ENCODE measurements around the gene HOXB4.

Gene HOXB4

GRCh38 chr17:48613862-48614694 is 35.9 kb upstream of the HOXB4 start:
- Histone ChIP-seq H4K20me1 (ENCODE audit: insufficient read depth) (no peaks in the 10 kb centered on the region), H3K27ac (no peak overlapping the region), H3K27me3 (ENCODE audit: insufficient read depth, low read depth) (peaks cover 53% of the 10 kb centered on the region), H3K4me2 (peak overlapping the region; percentile 13; the same call in 1 of the 2 replicates), H2AFZ (ENCODE audit: low read depth) (no peak overlapping the region), H3K36me3 (ENCODE audit: insufficient read depth) (no peaks in the 10 kb centered on the region), H3K79me2 (ENCODE audit: insufficient read depth, low read depth) (no peaks in the 10 kb centered on the region), H3K4me3 (IDR thresholded peaks at IDR 0.05; ENCODE audit: insufficient read depth, low read depth, low read length) (no peak overlapping the region), H3K9ac (no peak overlapping the region), H3K4me1 (ENCODE audit: low read depth, poor library complexity, severe bottlenecking) (peaks cover 21% of the 10 kb centered on the region)
- TF ChIP-seq, protein P1, sequence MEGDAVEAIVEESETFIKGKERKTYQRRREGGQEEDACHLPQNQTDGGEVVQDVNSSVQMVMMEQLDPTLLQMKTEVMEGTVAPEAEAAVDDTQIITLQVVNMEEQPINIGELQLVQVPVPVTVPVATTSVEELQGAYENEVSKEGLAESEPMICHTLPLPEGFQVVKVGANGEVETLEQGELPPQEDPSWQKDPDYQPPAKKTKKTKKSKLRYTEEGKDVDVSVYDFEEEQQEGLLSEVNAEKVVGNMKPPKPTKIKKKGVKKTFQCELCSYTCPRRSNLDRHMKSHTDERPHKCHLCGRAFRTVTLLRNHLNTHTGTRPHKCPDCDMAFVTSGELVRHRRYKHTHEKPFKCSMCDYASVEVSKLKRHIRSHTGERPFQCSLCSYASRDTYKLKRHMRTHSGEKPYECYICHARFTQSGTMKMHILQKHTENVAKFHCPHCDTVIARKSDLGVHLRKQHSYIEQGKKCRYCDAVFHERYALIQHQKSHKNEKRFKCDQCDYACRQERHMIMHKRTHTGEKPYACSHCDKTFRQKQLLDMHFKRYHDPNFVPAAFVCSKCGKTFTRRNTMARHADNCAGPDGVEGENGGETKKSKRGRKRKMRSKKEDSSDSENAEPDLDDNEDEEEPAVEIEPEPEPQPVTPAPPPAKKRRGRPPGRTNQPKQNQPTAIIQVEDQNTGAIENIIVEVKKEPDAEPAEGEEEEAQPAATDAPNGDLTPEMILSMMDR (conservative IDR thresholded peaks at IDR 0.05; ENCODE audit: low read depth, low read length): no peak

GRCh38 chr17:48612854-48613691 is 34.9 kb upstream of the HOXB4 start:
- Histone ChIP-seq H3K27me3 (ENCODE audit: insufficient read depth, low read depth) (peaks cover 46% of the 10 kb centered on the region), H3K4me3 (IDR thresholded peaks at IDR 0.05; ENCODE audit: insufficient read depth, low read depth, low read length) (no peak overlapping the region), H2AFZ (ENCODE audit: low read depth) (peak overlapping the region; percentile 67), H3K4me2 (peak overlapping the region; percentile 92), H3K27ac (no peak overlapping the region; the same call in 1 of the 2 replicates), H3K4me1 (ENCODE audit: low read depth, poor library complexity, severe bottlenecking) (peaks cover 20% of the 10 kb centered on the region), H4K20me1 (ENCODE audit: insufficient read depth) (no peaks in the 10 kb centered on the region), H3K79me2 (ENCODE audit: insufficient read depth, low read depth) (no peaks in the 10 kb centered on the region), H3K9ac (no peak overlapping the region), H3K36me3 (ENCODE audit: insufficient read depth) (no peaks in the 10 kb centered on the region)
- TF ChIP-seq, protein P1 (conservative IDR thresholded peaks at IDR 0.05; ENCODE audit: low read depth, low read length): no peak

GRCh38 chr17:48612456-48612853 is 34.3 kb upstream of the HOXB4 start:
- Histone ChIP-seq H3K79me2 (ENCODE audit: insufficient read depth, low read depth) (no peaks in the 10 kb centered on the region), H3K4me3 (IDR thresholded peaks at IDR 0.05; ENCODE audit: insufficient read depth, low read depth, low read length) (no peak overlapping the region), H3K9ac (no peak overlapping the region), H3K27me3 (ENCODE audit: insufficient read depth, low read depth) (peaks cover 40% of the 10 kb centered on the region), H3K27ac (peak overlapping the region; percentile 38; the same call in 1 of the 2 replicates), H3K36me3 (ENCODE audit: insufficient read depth) (no peaks in the 10 kb centered on the region), H2AFZ (ENCODE audit: low read depth) (peak overlapping the region; percentile 67), H4K20me1 (ENCODE audit: insufficient read depth) (no peaks in the 10 kb centered on the region), H3K4me2 (peak overlapping the region; percentile 92), H3K4me1 (ENCODE audit: low read depth, poor library complexity, severe bottlenecking) (peaks cover 17% of the 10 kb centered on the region)
- TF ChIP-seq, protein P1 (conservative IDR thresholded peaks at IDR 0.05; ENCODE audit: low read depth, low read length): no peak

DNA sequence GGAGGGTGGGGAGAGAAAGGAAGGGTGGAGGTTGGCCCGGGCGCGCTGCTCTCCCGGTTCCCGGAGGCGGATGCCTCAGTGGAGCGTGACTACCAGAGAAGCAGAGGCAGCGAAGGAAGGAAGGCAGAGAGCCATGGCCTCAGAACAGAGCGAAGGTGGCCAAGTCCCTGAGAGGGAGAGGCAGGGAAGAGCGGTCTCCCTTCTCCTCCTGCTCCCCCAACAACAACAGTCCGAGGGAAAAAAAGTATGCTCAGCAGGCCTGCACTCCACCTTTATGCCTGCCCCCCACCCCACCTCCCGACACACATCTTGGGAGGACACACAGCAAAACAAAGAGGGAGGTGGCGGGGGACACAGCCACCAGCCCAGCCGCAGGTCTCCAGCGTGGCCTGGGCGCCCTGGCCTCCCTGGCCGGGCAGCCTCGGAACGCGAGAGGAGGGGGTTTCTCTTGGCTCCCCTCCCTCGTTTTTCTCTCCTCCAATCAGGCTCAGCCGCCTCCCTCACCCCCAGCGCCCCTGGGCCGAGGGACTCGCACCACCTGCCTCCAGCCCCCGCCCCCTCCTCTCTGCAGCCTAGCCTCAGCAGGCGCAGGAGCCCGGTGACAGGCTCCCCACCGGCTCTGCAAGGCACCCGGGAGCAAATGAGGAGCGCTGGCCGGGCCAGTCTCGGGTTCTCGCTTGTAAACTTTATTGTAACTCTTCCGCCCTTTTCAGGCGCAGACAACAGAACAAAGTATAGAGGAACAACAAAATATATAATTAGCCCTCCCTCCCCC is 33.7 kb upstream of the HOXB4 start:
- no peak overlapping the region for H3K4me3 ChIP-seq (IDR thresholded peaks at IDR 0.05; ENCODE audit: insufficient read depth, low read depth, low read length)
- TF ChIP-seq, protein P1 (conservative IDR thresholded peaks at IDR 0.05; ENCODE audit: low read depth, low read length): no peak
- H3K9ac ChIP-seq: peak overlapping the region; percentile 30; the same call in 1 of the 2 replicates
- H3K4me2 ChIP-seq: peak overlapping the region; percentile 92; the same call in 1 of the 2 replicates
- no peaks in the 10 kb centered on the region for H3K36me3 ChIP-seq (ENCODE audit: insufficient read depth)
- no peaks in the 10 kb centered on the region for H4K20me1 ChIP-seq (ENCODE audit: insufficient read depth)
- H3K27me3 ChIP-seq (ENCODE audit: insufficient read depth, low read depth): peaks cover 34% of the 10 kb centered on the region
- peak overlapping the region; percentile 74; the same call in 1 of the 2 replicates for H3K27ac ChIP-seq
- peak overlapping the region; percentile 96; the same call in 1 of the 2 replicates for H2AFZ ChIP-seq (ENCODE audit: low read depth)
- H3K79me2 ChIP-seq (ENCODE audit: insufficient read depth, low read depth): no peaks in the 10 kb centered on the region
- peaks cover 17% of the 10 kb centered on the region for H3K4me1 ChIP-seq (ENCODE audit: low read depth, poor library complexity, severe bottlenecking)

All from KMS-11 (cell line).